HEK293 (cell line): ENCODE data around the gene C3.
A peak's percentile ranks its signal among the peaks of the same experiment; 100 is the strongest.

Experiments
- CTCF ChIA-PET: fragments of 350-600 bp; formaldehyde crosslinking; extraction: SDS; loops from one replicate; lab custom pipeline; 2021; ENCODE audit warnings: antibody characterized with exemption; lab: Yijun Ruan, JAX
- POLR2A ChIA-PET: fragments of 300-600 bp; formaldehyde crosslinking; extraction: SDS; loops from one replicate; lab custom pipeline; 2020; ENCODE audit warnings: antibody characterized with exemption, inconsistent platforms; lab: Yijun Ruan, JAX
- H3K27ac ChIP-seq: fragments of 200-500 bp; sonication (Bioruptor generic); 2 replicates; pipeline ENCODE4 v1.5.1; 2014; ENCODE audit warnings: low read depth, low read length, control low read depth, inconsistent platforms; ENCODE audit errors: extremely low read depth
- H3K36me3 ChIP-seq, 2 experiments: fragments of 200-500 bp in 1 of 2; sonication (Bioruptor generic) in 1 of 2; 1 replicate in 1 of 2; 2 replicates in 1 of 2; pipeline ENCODE4 v1.5.1; 2014 to 2017; ENCODE audit warnings: inconsistent platforms in 2 of 2, low read length in 2 of 2; ENCODE audit not compliant: control insufficient read depth in 2 of 2, insufficient read depth in 1 of 2
- H3K4me1 ChIP-seq: fragments of 200-500 bp; sonication (Bioruptor generic); 2 replicates; pipeline ENCODE4 v1.5.1; 2014; ENCODE audit warnings: mild to moderate bottlenecking, low read length, inconsistent platforms; ENCODE audit not compliant: control insufficient read depth, insufficient read depth
- H3K4me3 ChIP-seq: 2 replicates; pipeline ENCODE4 v1.5.1; 2011; ENCODE audit warnings: low read depth, mild to moderate bottlenecking, control low read depth, low read length, moderate library complexity
- H3K9me3 ChIP-seq: fragments of 200-500 bp; sonication (Bioruptor generic); 2 replicates; pipeline ENCODE4 v1.5.1; 2014; ENCODE audit warnings: low read depth, low read length, inconsistent platforms; ENCODE audit not compliant: control insufficient read depth, insufficient read depth
- ELK4 ChIP-seq: IDR thresholded peaks from 2 replicates; pipeline ENCODE4 v1.6.1; 2011; ENCODE audit warnings: mild to moderate bottlenecking, low read depth, low read length, borderline replicate concordance
- KLF1 ChIP-seq: fragments of 450-650 bp; formaldehyde crosslinking; IDR thresholded peaks from 2 replicates; pipeline ENCODE4 v1.5.1; 2016; ENCODE audit warnings: missing biosample characterization, missing genetic modification characterization
- KLF10 ChIP-seq: fragments of 450-650 bp; IDR thresholded peaks from 2 replicates; pipeline ENCODE4 v1.5.1; 2018; ENCODE audit warnings: missing biosample characterization, mild to moderate bottlenecking, missing genetic modification characterization
- KLF9 ChIP-seq: fragments of 450-650 bp; formaldehyde crosslinking; IDR thresholded peaks from 2 replicates; pipeline ENCODE4 v1.5.1; 2016; ENCODE audit warnings: missing biosample characterization, missing genetic modification characterization, low read depth
- ZBTB1 ChIP-seq: fragments of 450-650 bp; formaldehyde crosslinking; IDR thresholded peaks from 2 replicates; pipeline ENCODE4 v1.5.1; 2016; ENCODE audit warnings: missing biosample characterization, missing genetic modification characterization
- ZBTB17 ChIP-seq: fragments of 450-650 bp; formaldehyde crosslinking; IDR thresholded peaks from 2 replicates; pipeline ENCODE4 v1.5.1; 2016; ENCODE audit warnings: missing biosample characterization, missing genetic modification characterization
- ZNF2 ChIP-seq: fragments of 450-650 bp; formaldehyde crosslinking; IDR thresholded peaks from 2 replicates; pipeline ENCODE4 v1.5.1; 2016; ENCODE audit warnings: missing biosample characterization, missing genetic modification characterization
- ZNF214 ChIP-seq: fragments of 450-650 bp; formaldehyde crosslinking; IDR thresholded peaks from 2 replicates; pipeline ENCODE4 v1.5.1; 2017; ENCODE audit warnings: missing biosample characterization, mild to moderate bottlenecking, missing genetic modification characterization, borderline replicate concordance
- ZNF239 ChIP-seq: fragments of 450-650 bp; formaldehyde crosslinking; IDR thresholded peaks from 2 replicates; pipeline ENCODE4 v1.5.1; 2016; ENCODE audit warnings: missing biosample characterization, missing genetic modification characterization
- ZNF266 ChIP-seq: fragments of 450-650 bp; formaldehyde crosslinking; IDR thresholded peaks from 2 replicates; pipeline ENCODE4 v1.5.1; 2016; ENCODE audit warnings: missing biosample characterization, missing genetic modification characterization, low read depth
- ZNF302 ChIP-seq: fragments of 450-650 bp; formaldehyde crosslinking; IDR thresholded peaks from 2 replicates; pipeline ENCODE4 v1.5.1; 2016; ENCODE audit warnings: missing biosample characterization, missing genetic modification characterization, low read depth
- ZNF324 ChIP-seq: fragments of 450-650 bp; formaldehyde crosslinking; IDR thresholded peaks from 2 replicates; pipeline ENCODE4 v1.5.1; 2016; ENCODE audit warnings: missing biosample characterization, missing genetic modification characterization
- ZNF350 ChIP-seq: fragments of 450-650 bp; formaldehyde crosslinking; IDR thresholded peaks from 2 replicates; pipeline ENCODE4 v1.5.0; 2017; ENCODE audit warnings: missing biosample characterization, mild to moderate bottlenecking, missing genetic modification characterization
- ZNF354C ChIP-seq: fragments of 450-650 bp; formaldehyde crosslinking; IDR thresholded peaks from 2 replicates; pipeline ENCODE4 v1.5.1; 2016; ENCODE audit warnings: missing biosample characterization, missing genetic modification characterization, low read depth, borderline replicate concordance
- ZNF366 ChIP-seq: fragments of 450-650 bp; formaldehyde crosslinking; conservative IDR thresholded peaks from 2 replicates; pipeline ENCODE4 v1.5.1; 2016; ENCODE audit warnings: missing biosample characterization, missing genetic modification characterization
- ZNF513 ChIP-seq: fragments of 450-650 bp; IDR thresholded peaks from 2 replicates; pipeline ENCODE4 v1.5.1; 2018; ENCODE audit warnings: missing biosample characterization, missing genetic modification characterization
- ZNF529 ChIP-seq: fragments of 450-650 bp; formaldehyde crosslinking; IDR thresholded peaks from 2 replicates; pipeline ENCODE4 v1.5.1; 2017; ENCODE audit warnings: missing genetic modification characterization, missing biosample characterization; ENCODE audit not compliant: insufficient replicate concordance
- ZNF530 ChIP-seq: fragments of 450-650 bp; formaldehyde crosslinking; IDR thresholded peaks from 2 replicates; pipeline ENCODE4 v1.5.1; 2016; ENCODE audit warnings: low read depth, missing biosample characterization, missing genetic modification characterization
- ZNF544 ChIP-seq: fragments of 450-650 bp; formaldehyde crosslinking; IDR thresholded peaks from 2 replicates; pipeline ENCODE4 v1.5.0; 2017; ENCODE audit warnings: missing biosample characterization, missing genetic modification characterization
- ZNF571 ChIP-seq: fragments of 450-650 bp; formaldehyde crosslinking; IDR thresholded peaks from 2 replicates; pipeline ENCODE4 v1.5.0; 2017; ENCODE audit warnings: missing biosample characterization, missing genetic modification characterization
- ZNF600 ChIP-seq: fragments of 450-650 bp; formaldehyde crosslinking; IDR thresholded peaks from 2 replicates; pipeline ENCODE4 v1.5.1; 2016; ENCODE audit warnings: missing biosample characterization, missing genetic modification characterization
- ZNF624 ChIP-seq: fragments of 450-650 bp; formaldehyde crosslinking; IDR thresholded peaks from 2 replicates; pipeline ENCODE4 v1.5.1; 2017; ENCODE audit warnings: missing biosample characterization, missing genetic modification characterization
- ZNF670 ChIP-seq: fragments of 450-650 bp; formaldehyde crosslinking; IDR thresholded peaks from 2 replicates; pipeline ENCODE4 v1.5.1; 2016; ENCODE audit warnings: missing biosample characterization, missing genetic modification characterization, low read depth
- TF ChIP-seq, protein P1 (sequence below): fragments of 450-650 bp; formaldehyde crosslinking; IDR thresholded peaks from 2 replicates; pipeline ENCODE4 v1.5.1; 2016; ENCODE audit warnings: missing biosample characterization, missing genetic modification characterization
- TF ChIP-seq, protein P2 (sequence below): fragments of 450-650 bp; formaldehyde crosslinking; IDR thresholded peaks from 2 replicates; pipeline ENCODE4 v1.5.1; 2017; ENCODE audit warnings: missing biosample characterization, missing genetic modification characterization
- TF ChIP-seq, protein P3 (sequence below): fragments of 450-650 bp; formaldehyde crosslinking; IDR thresholded peaks from 2 replicates; pipeline ENCODE4 v1.5.1; 2016; ENCODE audit warnings: missing biosample characterization, missing genetic modification characterization
- TF ChIP-seq, protein P4 (sequence below): fragments of 450-650 bp; formaldehyde crosslinking; IDR thresholded peaks from 2 replicates; pipeline ENCODE4 v1.5.1; 2016; ENCODE audit warnings: missing biosample characterization, missing genetic modification characterization, low read depth
- TF ChIP-seq, protein P5 (sequence below): fragments of 450-650 bp; formaldehyde crosslinking; IDR thresholded peaks from 2 replicates; pipeline ENCODE4 v1.5.1; 2016; ENCODE audit warnings: missing biosample characterization, missing genetic modification characterization

C3 gene

DNA sequence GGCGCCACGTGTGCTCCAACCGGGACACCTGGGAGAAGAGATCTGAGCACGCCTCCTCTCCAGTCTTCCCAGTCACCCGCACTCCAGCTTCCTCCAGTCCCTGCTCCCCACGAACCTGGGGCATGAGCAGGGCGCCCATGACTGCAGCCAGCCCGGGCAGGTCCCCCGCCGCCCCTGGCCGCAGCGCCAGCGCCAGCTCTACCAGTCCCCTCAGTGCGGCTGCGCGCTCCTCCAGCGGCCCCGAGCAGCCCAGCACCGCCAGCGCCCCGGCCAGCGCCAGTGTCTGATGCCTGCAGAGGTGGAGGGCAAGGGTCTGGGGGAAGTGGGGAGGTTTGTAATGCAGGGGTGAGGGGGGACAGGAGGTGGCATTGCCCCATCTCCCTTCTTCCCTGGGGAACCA lies 33.7 kb upstream of the C3 start (continued):
- TF ChIP-seq ELK4: no peak
- TF ChIP-seq ZNF266: no peak
- TF ChIP-seq, protein P1, sequence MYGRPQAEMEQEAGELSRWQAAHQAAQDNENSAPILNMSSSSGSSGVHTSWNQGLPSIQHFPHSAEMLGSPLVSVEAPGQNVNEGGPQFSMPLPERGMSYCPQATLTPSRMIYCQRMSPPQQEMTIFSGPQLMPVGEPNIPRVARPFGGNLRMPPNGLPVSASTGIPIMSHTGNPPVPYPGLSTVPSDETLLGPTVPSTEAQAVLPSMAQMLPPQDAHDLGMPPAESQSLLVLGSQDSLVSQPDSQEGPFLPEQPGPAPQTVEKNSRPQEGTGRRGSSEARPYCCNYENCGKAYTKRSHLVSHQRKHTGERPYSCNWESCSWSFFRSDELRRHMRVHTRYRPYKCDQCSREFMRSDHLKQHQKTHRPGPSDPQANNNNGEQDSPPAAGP (tag by site-specific recombination): no peak
- TF ChIP-seq, protein P2, sequence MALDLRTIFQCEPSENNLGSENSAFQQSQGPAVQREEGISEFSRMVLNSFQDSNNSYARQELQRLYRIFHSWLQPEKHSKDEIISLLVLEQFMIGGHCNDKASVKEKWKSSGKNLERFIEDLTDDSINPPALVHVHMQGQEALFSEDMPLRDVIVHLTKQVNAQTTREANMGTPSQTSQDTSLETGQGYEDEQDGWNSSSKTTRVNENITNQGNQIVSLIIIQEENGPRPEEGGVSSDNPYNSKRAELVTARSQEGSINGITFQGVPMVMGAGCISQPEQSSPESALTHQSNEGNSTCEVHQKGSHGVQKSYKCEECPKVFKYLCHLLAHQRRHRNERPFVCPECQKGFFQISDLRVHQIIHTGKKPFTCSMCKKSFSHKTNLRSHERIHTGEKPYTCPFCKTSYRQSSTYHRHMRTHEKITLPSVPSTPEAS: no peak
- TF ChIP-seq ZNF214 (tag by site-specific recombination): no peak
- no peak for TF ChIP-seq ZNF544 (tag by site-specific recombination)
- TF ChIP-seq ZNF2: no peak
- TF ChIP-seq ZBTB1 (tag by site-specific recombination): no peak
- TF ChIP-seq ZNF324 (tag by site-specific recombination): no peak
- TF ChIP-seq, protein P3, sequence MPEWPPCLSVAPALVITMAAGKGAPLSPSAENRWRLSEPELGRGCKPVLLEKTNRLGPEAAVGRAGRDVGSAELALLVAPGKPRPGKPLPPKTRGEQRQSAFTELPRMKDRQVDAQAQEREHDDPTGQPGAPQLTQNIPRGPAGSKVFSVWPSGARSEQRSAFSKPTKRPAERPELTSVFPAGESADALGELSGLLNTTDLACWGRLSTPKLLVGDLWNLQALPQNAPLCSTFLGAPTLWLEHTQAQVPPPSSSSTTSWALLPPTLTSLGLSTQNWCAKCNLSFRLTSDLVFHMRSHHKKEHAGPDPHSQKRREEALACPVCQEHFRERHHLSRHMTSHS (tag by site-specific recombination): no peak
- no peak for TF ChIP-seq ZNF302
- no peak for TF ChIP-seq ZBTB17

DNA sequence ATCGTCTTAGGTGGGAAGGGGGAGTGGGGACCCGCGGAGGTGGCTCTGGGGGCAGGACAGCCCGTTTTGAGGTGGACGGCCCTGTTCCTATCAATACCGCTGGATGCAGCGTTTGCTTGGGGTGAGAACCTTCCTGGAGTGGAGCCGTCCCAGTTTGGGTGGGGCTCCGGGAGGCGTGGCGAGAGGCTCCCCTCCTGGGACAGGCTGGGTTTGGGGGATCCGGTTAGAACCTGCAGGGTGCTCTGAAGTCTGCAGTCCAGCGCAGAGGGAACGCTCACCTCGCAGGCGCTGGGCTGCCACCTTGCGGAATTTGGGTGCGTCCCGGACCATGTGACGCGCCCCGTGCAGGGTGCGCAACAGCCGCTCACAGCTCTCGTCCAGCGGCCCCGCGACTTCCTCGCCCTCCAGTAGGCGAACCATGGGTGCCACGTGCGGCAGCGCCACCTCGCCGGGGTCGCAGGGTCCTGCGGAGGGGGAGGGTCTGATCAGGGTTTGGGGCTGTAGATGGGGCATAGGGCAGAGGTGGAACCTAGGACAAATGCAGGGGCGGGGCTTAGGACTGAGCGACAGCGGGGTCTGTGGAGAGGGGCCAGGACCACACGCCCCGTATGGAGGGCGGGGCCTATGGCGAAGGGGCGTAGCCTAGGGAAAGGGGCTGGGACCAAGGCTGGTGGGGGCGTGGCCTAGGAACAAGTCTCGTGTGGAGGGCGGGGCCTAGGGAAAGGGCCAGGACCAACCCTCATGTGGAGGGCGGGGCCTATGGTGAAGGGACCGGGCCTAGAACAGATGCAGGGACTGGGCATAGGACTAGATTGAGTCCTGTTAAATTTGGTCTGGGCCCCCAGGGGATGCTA lies 33.0 kb upstream of the C3 start:
- CTCF ChIA-PET: no interaction called here
- H3K36me3 ChIP-seq: peaks cover 22 to 46% of the 10 kb centered on the region in 2 experiments
- H3K27ac ChIP-seq: no peak overlapping the region
- POLR2A ChIA-PET: no interaction called here
- no peak overlapping the region for H3K4me3 ChIP-seq
- no peaks in the 10 kb centered on the region for H3K4me1 ChIP-seq
- H3K9me3 ChIP-seq: no peaks in the 10 kb centered on the region
- TF ChIP-seq ZNF350: no peak
- TF ChIP-seq ZNF239 (tag by site-specific recombination): no peak
- TF ChIP-seq ZNF529 (tag by site-specific recombination): no peak
- no peak for TF ChIP-seq KLF10
- TF ChIP-seq KLF9 (tag by site-specific recombination): peak; percentile 47; the same call in 1 of the 2 replicates
- no peak for TF ChIP-seq ZNF513
- TF ChIP-seq KLF1: peak; percentile 58; the same call in 1 of the 2 replicates
- TF ChIP-seq ZNF571 (tag by site-specific recombination): no peak
- 0 out of 2 replicates have a peak, but pooled peaks have one; percentile 26 for TF ChIP-seq ZNF600 (tag by site-specific recombination)
- TF ChIP-seq, protein P4, sequence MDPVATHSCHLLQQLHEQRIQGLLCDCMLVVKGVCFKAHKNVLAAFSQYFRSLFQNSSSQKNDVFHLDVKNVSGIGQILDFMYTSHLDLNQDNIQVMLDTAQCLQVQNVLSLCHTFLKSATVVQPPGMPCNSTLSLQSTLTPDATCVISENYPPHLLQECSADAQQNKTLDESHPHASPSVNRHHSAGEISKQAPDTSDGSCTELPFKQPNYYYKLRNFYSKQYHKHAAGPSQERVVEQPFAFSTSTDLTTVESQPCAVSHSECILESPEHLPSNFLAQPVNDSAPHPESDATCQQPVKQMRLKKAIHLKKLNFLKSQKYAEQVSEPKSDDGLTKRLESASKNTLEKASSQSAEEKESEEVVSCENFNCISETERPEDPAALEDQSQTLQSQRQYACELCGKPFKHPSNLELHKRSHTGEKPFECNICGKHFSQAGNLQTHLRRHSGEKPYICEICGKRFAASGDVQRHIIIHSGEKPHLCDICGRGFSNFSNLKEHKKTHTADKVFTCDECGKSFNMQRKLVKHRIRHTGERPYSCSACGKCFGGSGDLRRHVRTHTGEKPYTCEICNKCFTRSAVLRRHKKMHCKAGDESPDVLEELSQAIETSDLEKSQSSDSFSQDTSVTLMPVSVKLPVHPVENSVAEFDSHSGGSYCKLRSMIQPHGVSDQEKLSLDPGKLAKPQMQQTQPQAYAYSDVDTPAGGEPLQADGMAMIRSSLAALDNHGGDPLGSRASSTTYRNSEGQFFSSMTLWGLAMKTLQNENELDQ (tag by site-specific recombination): no peak
- no peak for TF ChIP-seq ZNF670 (tag by site-specific recombination)
- no peak for TF ChIP-seq ZNF624 (tag by site-specific recombination)
- TF ChIP-seq ZNF530: no peak
- TF ChIP-seq ZNF354C (tag by site-specific recombination): no peak
- no peak for TF ChIP-seq ZNF366
- TF ChIP-seq, protein P5, sequence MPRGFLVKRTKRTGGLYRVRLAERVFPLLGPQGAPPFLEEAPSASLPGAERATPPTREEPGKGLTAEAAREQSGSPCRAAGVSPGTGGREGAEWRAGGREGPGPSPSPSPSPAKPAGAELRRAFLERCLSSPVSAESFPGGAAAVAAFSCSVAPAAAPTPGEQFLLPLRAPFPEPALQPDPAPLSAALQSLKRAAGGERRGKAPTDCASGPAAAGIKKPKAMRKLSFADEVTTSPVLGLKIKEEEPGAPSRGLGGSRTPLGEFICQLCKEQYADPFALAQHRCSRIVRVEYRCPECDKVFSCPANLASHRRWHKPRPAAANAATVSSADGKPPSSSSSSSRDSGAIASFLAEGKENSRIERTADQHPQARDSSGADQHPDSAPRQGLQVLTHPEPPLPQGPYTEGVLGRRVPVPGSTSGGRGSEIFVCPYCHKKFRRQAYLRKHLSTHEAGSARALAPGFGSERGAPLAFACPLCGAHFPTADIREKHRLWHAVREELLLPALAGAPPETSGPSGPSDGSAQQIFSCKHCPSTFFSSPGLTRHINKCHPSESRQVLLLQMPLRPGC (tag by site-specific recombination): no peak
